IPS DF 6.9 (cell line): ENCODE measurements around the gene ANKDD1A.

Source experiments
- DNase-seq: peaks from one replicate; pipeline ENCODE4 v3.0.0-alpha.2; 2013; ENCODE audit warnings: low read depth, low spot score
- H3K27ac ChIP-seq: one replicate; pipeline ENCODE4 v1.5.1; 2013; ENCODE audit warnings: low read length, control low read depth
- H3K27me3 ChIP-seq: 2 replicates; pipeline ENCODE4 v1.6.1; 2013; ENCODE audit warnings: mild to moderate bottlenecking, low read length; ENCODE audit not compliant: control insufficient read depth, insufficient read depth
- H3K36me3 ChIP-seq: 2 replicates; pipeline ENCODE4 v1.6.1; 2013; ENCODE audit warnings: low read length; ENCODE audit not compliant: control insufficient read depth, insufficient read depth
- H3K4me1 ChIP-seq: 2 replicates; pipeline ENCODE4 v1.6.1; 2013; ENCODE audit warnings: low read length; ENCODE audit not compliant: control insufficient read depth, insufficient read depth
- H3K4me3 ChIP-seq: 2 replicates; pipeline ENCODE4 v1.5.1; 2013; ENCODE audit warnings: mild to moderate bottlenecking, low read length
- H3K9me3 ChIP-seq: 2 replicates; pipeline ENCODE4 v1.6.1; 2013; ENCODE audit warnings: low read length, inconsistent platforms; ENCODE audit not compliant: control insufficient read depth, insufficient read depth
- WGBS: extraction: QIAGEN DNeasy Blood & Tissue Kit; methylation state at CpG from one replicate; pipeline ENCODE4 v1.1.7; 2013; ENCODE audit warnings: mixed read lengths, missing lambda C conversion rate; ENCODE audit not compliant: insufficient read length, insufficient coverage; 5-methylcytosine and 5-hydroxymethylcytosine counted together

Gene ANKDD1A

GRCh38 chr15:64943512-64944225, 32.0 kb downstream of the ANKDD1A start:
- Histone ChIP-seq H3K4me3 (no peak overlapping the region), H3K36me3 (peaks cover 2% of the 10 kb centered on the region; the same call in 1 of the 2 replicates), H3K27ac (no peak overlapping the region), H3K9me3 (no peaks in the 10 kb centered on the region), H3K4me1 (no peaks in the 10 kb centered on the region), H3K27me3 (no peaks in the 10 kb centered on the region)
- DNase-seq: no peak
- WGBS: no CpG with 5 or more reads among the region's 6 CpGs

- no peak for DNase-seq
- no CpG with 5 or more reads among the region's 4 CpGs for WGBS
- Histone ChIP-seq H3K27me3 (no peaks in the 10 kb centered on the region), H3K27ac (no peak overlapping the region), H3K36me3 (peaks cover 2% of the 10 kb centered on the region; the same call in 1 of the 2 replicates), H3K9me3 (no peaks in the 10 kb centered on the region), H3K4me3 (no peak overlapping the region), H3K4me1 (no peaks in the 10 kb centered on the region; the same call in 1 of the 2 replicates)
Measured at GRCh38 chr15:64944961-64945360, 33.3 kb downstream of the ANKDD1A start.

GRCh38 chr15:64947211-64947610, 35.5 kb downstream of the ANKDD1A start:
- Histone ChIP-seq H3K4me3 (no peak overlapping the region), H3K27me3 (no peaks in the 10 kb centered on the region), H3K27ac (no peak overlapping the region), H3K9me3 (no peaks in the 10 kb centered on the region), H3K36me3 (peaks cover 2% of the 10 kb centered on the region; the same call in 1 of the 2 replicates), H3K4me1 (no peaks in the 10 kb centered on the region; the same call in 1 of the 2 replicates)
- DNase-seq: no peak
- WGBS: no CpG with 5 or more reads among the region's 10 CpGs

- H3K4me1 ChIP-seq: no peaks in the 10 kb centered on the region; the same call in 1 of the 2 replicates
- no peak for DNase-seq
- no peaks in the 10 kb centered on the region for H3K36me3 ChIP-seq
- H3K9me3 ChIP-seq: no peaks in the 10 kb centered on the region
- H3K4me3 ChIP-seq: no peak overlapping the region
- no CpG with 5 or more reads among the region's 9 CpGs for WGBS
- H3K27ac ChIP-seq: no peak overlapping the region
- no peaks in the 10 kb centered on the region for H3K27me3 ChIP-seq
Measured at GRCh38 chr15:64948916-64949315, 37.2 kb downstream of the ANKDD1A start.

GRCh38 chr15:64949383-64950186, 37.9 kb downstream of the ANKDD1A start:
- no peaks in the 10 kb centered on the region for H3K9me3 ChIP-seq
- no peak overlapping the region for H3K4me3 ChIP-seq
- no CpG with 5 or more reads among the region's 11 CpGs for WGBS
- H3K27me3 ChIP-seq: no peaks in the 10 kb centered on the region
- no peaks in the 10 kb centered on the region; the same call in 1 of the 2 replicates for H3K4me1 ChIP-seq
- H3K27ac ChIP-seq: no peak overlapping the region
- no peaks in the 10 kb centered on the region for H3K36me3 ChIP-seq
- DNase-seq: no peak

- Histone ChIP-seq H3K9me3 (no peaks in the 10 kb centered on the region), H3K4me1 (no peaks in the 10 kb centered on the region; the same call in 1 of the 2 replicates), H3K4me3 (no peak overlapping the region), H3K27me3 (no peaks in the 10 kb centered on the region), H3K36me3 (0 out of 2 replicates have a peak, but pooled peaks cover 5% of the 10 kb centered on the region), H3K27ac (no peak overlapping the region)
- WGBS: no CpG with 5 or more reads among the region's 6 CpGs
- DNase-seq: no peak
Measured at GRCh38 chr15:64950888-64951287, 39.2 kb downstream of the ANKDD1A start.

GRCh38 chr15:64951777-64952418, 40.2 kb downstream of the ANKDD1A start:
- no CpG with 5 or more reads among the region's 2 CpGs for WGBS
- 0 out of 2 replicates have a peak, but pooled peaks cover 5% of the 10 kb centered on the region for H3K36me3 ChIP-seq
- no peaks in the 10 kb centered on the region for H3K27me3 ChIP-seq
- no peak overlapping the region for H3K4me3 ChIP-seq
- H3K4me1 ChIP-seq: no peaks in the 10 kb centered on the region; the same call in 1 of the 2 replicates
- no peaks in the 10 kb centered on the region for H3K9me3 ChIP-seq
- no peak overlapping the region for H3K27ac ChIP-seq
- DNase-seq: no peak

- Histone ChIP-seq H3K27ac (no peak overlapping the region), H3K4me1 (peaks cover 2% of the 10 kb centered on the region; the same call in 1 of the 2 replicates), H3K9me3 (no peaks in the 10 kb centered on the region), H3K27me3 (no peaks in the 10 kb centered on the region), H3K4me3 (no peak overlapping the region), H3K36me3 (peaks cover 7% of the 10 kb centered on the region; the same call in 1 of the 2 replicates)
- DNase-seq: no peak
- WGBS: no CpG with 5 or more reads among the region's 3 CpGs
Measured at GRCh38 chr15:64954395-64954794, 42.7 kb downstream of the ANKDD1A start.

DNA sequence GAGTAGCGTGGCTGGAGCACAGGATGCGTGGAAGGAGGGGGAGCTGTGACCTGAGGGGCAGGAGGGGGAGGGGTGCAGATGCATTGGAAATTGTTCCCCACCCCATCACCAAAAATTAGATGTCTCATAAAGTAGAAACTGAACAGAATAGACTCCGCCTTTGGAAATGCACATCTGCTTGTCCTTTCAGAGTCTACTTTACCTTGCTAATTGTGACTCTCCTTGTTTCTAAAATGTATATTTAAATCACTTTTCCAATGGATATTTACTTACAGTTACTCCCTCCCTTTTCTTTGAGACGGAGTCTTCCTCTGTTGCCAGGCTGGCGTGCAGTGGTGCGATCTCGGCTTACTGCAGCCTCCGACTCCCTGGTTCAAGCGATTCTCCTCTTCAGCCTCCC, 47.4 kb downstream of the ANKDD1A start:
- H3K27me3 ChIP-seq: no peaks in the 10 kb centered on the region
- DNase-seq: no peak
- peaks cover 19% of the 10 kb centered on the region; the same call in 1 of the 2 replicates for H3K36me3 ChIP-seq
- H3K4me3 ChIP-seq: no peak overlapping the region
- WGBS: no CpG with 5 or more reads among the region's 9 CpGs
- H3K27ac ChIP-seq: no peak overlapping the region
- H3K9me3 ChIP-seq: no peaks in the 10 kb centered on the region
- 0 out of 2 replicates have a peak, but pooled peaks cover 2% of the 10 kb centered on the region for H3K4me1 ChIP-seq

- peaks cover 23% of the 10 kb centered on the region; the same call in 1 of the 2 replicates for H3K36me3 ChIP-seq
- H3K27ac ChIP-seq: no peak overlapping the region
- no peaks in the 10 kb centered on the region for H3K9me3 ChIP-seq
- no peak overlapping the region for H3K4me3 ChIP-seq
- no peaks in the 10 kb centered on the region for H3K27me3 ChIP-seq
- no peak for DNase-seq
- 0 out of 2 replicates have a peak, but pooled peaks cover 2% of the 10 kb centered on the region for H3K4me1 ChIP-seq
- WGBS: no CpG with 5 or more reads among the region's 6 CpGs
Measured at GRCh38 chr15:64960153-64960552, 48.5 kb downstream of the ANKDD1A start.
